Stomach (tissue), 9 donors: ENCODE results near the gene ZNF248. TPM values are rescaled to one million over a fixed set of nuclear protein-coding genes. Genes with fewer than 3 reads are reported as not detected.

Source experiments
- DNase-seq, 2 donors: peaks; one replicate each; pipeline versions ENCODE4 v3.0.0 to v3.0.0-alpha.2; 2013 to 2019
- H3K27ac ChIP-seq, 5 donors: fragments of 200-600 bp in 4 of 5; sonication (generic) in 4 of 5; one replicate each; pipeline ENCODE4 v1.5.1; 2013 to 2019; ENCODE audit warnings: mild to moderate bottlenecking in 1 of 5, moderate library complexity in 1 of 5
- H3K27me3 ChIP-seq, 3 donors: fragments of 200-600 bp; sonication (generic); one replicate each; pipeline ENCODE4 v1.5.1; 2017 to 2019; ENCODE audit warnings: mixed run types in 1 of 3
- H3K36me3 ChIP-seq, 4 donors: fragments of 200-600 bp; sonication (generic); 1 replicate in 3 of 4; 2 replicates in 1 of 4; pipeline ENCODE4 v1.5.1; 2016 to 2019
- H3K4me1 ChIP-seq, 4 donors: fragments of 200-600 bp; sonication (generic); one replicate each; pipeline ENCODE4 v1.5.1; 2016 to 2019
- H3K4me3 ChIP-seq, 4 donors: fragments of 200-600 bp; sonication (generic) in 3 of 4; one replicate each; pipeline ENCODE4 v1.5.1; 2016 to 2019; ENCODE audit warnings: mild to moderate bottlenecking in 1 of 4
- H3K9me3 ChIP-seq, 4 donors: fragments of 200-600 bp; sonication (generic); one replicate each; pipeline ENCODE4 v1.5.1; 2016 to 2019
- CTCF ChIP-seq, 7 experiments: fragments of 450-650 bp in 4 of 7; fragments of 200-600 bp in 3 of 7; sonication (generic) in 3 of 7; IDR thresholded peaks; one replicate each; pipeline ENCODE4 v1.5.1; 2016 to 2019; ENCODE audit warnings: antibody characterized with exemption in 7 of 7, control low read depth in 2 of 7, mild to moderate bottlenecking in 1 of 7
- EP300 ChIP-seq: sonication (generic); formaldehyde crosslinking; IDR thresholded peaks from one replicate; pipeline ENCODE4 v1.6.1; 2017; ENCODE audit warnings: antibody characterized with exemption
- POLR2A ChIP-seq, 4 donors: fragments of 450-650 bp; IDR thresholded peaks; one replicate each; pipeline ENCODE4 v1.6.1; 2016; ENCODE audit warnings: antibody characterized with exemption in 4 of 4, control low read depth in 2 of 4, mild to moderate bottlenecking in 1 of 4, moderate library complexity in 1 of 4
- POLR2AphosphoS5 ChIP-seq, 3 donors: sonication (generic); formaldehyde crosslinking; IDR thresholded peaks; one replicate each; pipeline ENCODE4 v1.6.1; 2016; ENCODE audit warnings: antibody characterized with exemption in 3 of 3
- WGBS, 5 donors: extraction: QIAGEN DNeasy Blood & Tissue Kit in 3 of 5; methylation state at CpG; one replicate each; pipeline versions ENCODE4 v1.1.5 to v1.1.7; 2013 to 2018; 5-methylcytosine and 5-hydroxymethylcytosine counted together
- intact Hi-C: fragments of 100-400 bp; cut with DNase I; formaldehyde crosslinking; loops from one replicate; pipeline ENCODE4 v1.15.1; 2023; ENCODE audit warnings: low total_unique reads
- polyA plus RNA-seq, 3 donors: library from polyadenylated mRNA; stranded (reverse); fragments of 200-250 nt; gene quantifications; one replicate each; pipeline ENCODE4 v1.2.3, GENCODE V29; 2013
- total RNA-seq, 5 donors: library from RNA; depleted of rRNA; stranded (reverse); fragments of >200 nt; gene quantifications; one replicate each; pipeline versions ENCODE4 v1.1.0 to v1.2.3, GENCODE V29; 2014 to 2016
- donor health status: healthy with polysubstance abuse.
- donor health status: Bipolar disorder and iron deficiency.
- donor health status: healthy.

The ZNF248 gene
- total and polyA plus RNA-seq, 8 donors = 2.5 to 32.9 (median 9.9) TPM

DNA sequence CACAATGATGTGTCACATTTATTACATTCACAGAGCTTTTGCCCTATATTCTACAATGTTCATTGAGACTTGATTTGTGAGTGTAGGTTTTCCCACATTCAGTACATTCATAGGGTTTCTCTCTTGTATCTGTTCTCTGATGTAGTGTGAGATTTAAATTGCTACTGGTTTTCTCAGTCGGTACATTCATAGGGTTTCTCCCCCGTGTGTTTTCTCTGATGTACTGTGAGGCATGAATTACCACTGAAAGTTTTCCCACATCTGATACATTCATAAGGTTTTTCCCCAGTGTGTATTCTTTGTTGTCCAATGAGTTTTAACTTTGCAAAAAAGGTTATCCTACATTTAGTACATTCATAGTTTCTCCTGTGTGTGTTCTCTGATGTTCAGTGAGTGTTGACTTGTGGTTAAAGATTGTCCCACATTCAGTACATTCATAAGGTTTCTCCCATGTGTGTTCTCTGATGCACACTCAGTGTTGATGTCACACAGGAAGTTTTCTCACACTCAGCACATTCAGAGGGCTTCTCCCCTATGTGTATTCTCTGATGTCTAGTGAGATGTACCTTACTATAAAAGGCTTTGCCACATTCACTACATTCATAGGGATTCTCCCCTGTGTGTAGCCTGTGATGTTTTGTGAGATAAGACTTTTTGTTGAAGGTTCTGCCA is 63.0 kb downstream of the ZNF248 start:
- intact Hi-C loops = no loop called here
- no peaks in the 10 kb centered on the region for H3K4me1 ChIP-seq
- no peak overlapping the region for H3K4me3 ChIP-seq
- peaks cover 9 to 88% (median 57%) of the 10 kb centered on the region in 4 donors for H3K9me3 ChIP-seq
- TF ChIP-seq CTCF (IDR thresholded peaks at IDR 0.05) (no peak), POLR2A (IDR thresholded peaks at IDR 0.05) (no peak), POLR2AphosphoS5 (IDR thresholded peaks at IDR 0.05) (no peak), EP300 (no peak)
- WGBS, 5 donors = 80 to 89% (median 84%) methylated on average over 2 of the region's 2 CpGs
- H3K36me3 ChIP-seq = peaks cover 0 to 19% (median 4%) of the 10 kb centered on the region in 4 donors
- H3K27ac ChIP-seq = no peak overlapping the region
- H3K27me3 ChIP-seq = no peaks in the 10 kb centered on the region
- DNase-seq = no peak

- TF ChIP-seq CTCF (IDR thresholded peaks at IDR 0.05) (no peak), POLR2A (IDR thresholded peaks at IDR 0.05) (no peak), POLR2AphosphoS5 (IDR thresholded peaks at IDR 0.05) (no peak), EP300 (no peak)
- H3K36me3 ChIP-seq = peaks cover 0 to 13% (median 2%) of the 10 kb centered on the region in 4 donors
- intact Hi-C loops = no loop called here
- H3K27ac ChIP-seq = no peak overlapping the region
- no peak overlapping the region for H3K4me3 ChIP-seq
- 44 to 96% (median 71%) methylated on average over 2 of the region's 2 CpGs for WGBS, 5 donors
- no peaks in the 10 kb centered on the region for H3K27me3 ChIP-seq
- peaks cover 5 to 82% (median 62%) of the 10 kb centered on the region in 4 donors for H3K9me3 ChIP-seq
- DNase-seq = no peak
- no peaks in the 10 kb centered on the region for H3K4me1 ChIP-seq
Observed at GRCh38 chr10:37789590-37789989, 67.8 kb downstream of the ZNF248 start.

DNA sequence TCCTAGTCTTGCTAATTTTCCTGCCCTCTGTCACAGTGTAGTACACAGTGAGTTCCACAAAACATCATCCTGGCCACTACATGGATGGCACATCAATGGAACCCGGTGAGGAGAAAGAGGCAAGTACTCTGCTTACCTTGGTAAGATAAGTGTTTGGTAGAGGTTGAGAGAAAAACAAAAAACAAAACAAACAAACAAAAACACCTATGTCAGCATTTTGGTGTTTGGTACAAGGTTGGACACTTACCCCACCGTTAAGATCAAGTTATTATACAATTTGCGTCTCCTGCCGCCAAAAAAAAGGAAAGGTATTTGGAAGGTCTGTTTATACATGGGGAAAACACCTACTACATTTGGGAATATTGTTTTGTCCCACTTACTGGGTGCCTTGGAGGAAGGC is 72.7 kb downstream of the ZNF248 start:
- Histone ChIP-seq H3K4me1 (no peaks in the 10 kb centered on the region), H3K4me3 (no peak overlapping the region), H3K9me3 (peaks cover 11 to 74% (median 51%) of the 10 kb centered on the region in 4 donors), H3K36me3 (peaks cover 0 to 14% (median 4%) of the 10 kb centered on the region in 4 donors), H3K27me3 (no peaks in the 10 kb centered on the region), H3K27ac (no peak overlapping the region)
- no peak for TF ChIP-seq POLR2AphosphoS5 (IDR thresholded peaks at IDR 0.05)
- no peak for TF ChIP-seq EP300
- TF ChIP-seq POLR2A (IDR thresholded peaks at IDR 0.05) = no peak
- TF ChIP-seq CTCF (IDR thresholded peaks at IDR 0.05) = no peak
- 75 to 90% (median 81%) methylated on average over 4 of the region's 4 CpGs for WGBS, 5 donors
- intact Hi-C loops = no loop called here
- DNase-seq = no peak

GRCh38 chr10:37780536-37780935 is 76.9 kb downstream of the ZNF248 start:
- no peaks in the 10 kb centered on the region for H3K27me3 ChIP-seq
- no peaks in the 10 kb centered on the region for H3K4me1 ChIP-seq
- H3K36me3 ChIP-seq = peaks cover 0 to 14% (median 1%) of the 10 kb centered on the region in 4 donors
- peaks cover 11 to 74% (median 36%) of the 10 kb centered on the region in 4 donors for H3K9me3 ChIP-seq
- H3K4me3 ChIP-seq = no peak overlapping the region
- no peak for DNase-seq
- intact Hi-C loops = no loop called here
- TF ChIP-seq POLR2AphosphoS5 (IDR thresholded peaks at IDR 0.05) = no peak
- no peak for TF ChIP-seq POLR2A (IDR thresholded peaks at IDR 0.05)
- TF ChIP-seq CTCF (IDR thresholded peaks at IDR 0.05) = no peak
- no peak for TF ChIP-seq EP300
- H3K27ac ChIP-seq = no peak overlapping the region
- whole genome bisulfite sequencing, 5 donors = 59 to 73% (median 68%) methylated on average over 14 to 32 of the region's 32 CpGs
